OCI-M1 (cell line): ENCODE results near the gene MAFG.
A peak's percentile ranks its signal among the peaks of the same experiment; 100 is the strongest.

Experiments used
- DNase-seq: peaks from one replicate; lab custom pipeline; 2025; lab: John Stamatoyannopoulos, UW

The MAFG gene

GRCh38 chr17:81868674-81869220 lies 58.8 kb downstream of the MAFG start:
- peak; percentile 26 for DNase-seq
